Activated naive CD4-positive, alpha-beta T cell treated with anti-CD3 and anti-CD28 coated beads, Interleukin-2, amount 50 U/mL, for 16 hours (primary cell): ENCODE measurements around the gene PPP4R3B.

ENCODE experiments used
- DNase-seq: peaks from one replicate; pipeline ENCODE4 v3.0.0-alpha.2; 2020

Gene PPP4R3B

GRCh38 chr2:55502590-55503141 lies 114.8 kb downstream of the PPP4R3B start:
- DNase-seq: no peak

DNA sequence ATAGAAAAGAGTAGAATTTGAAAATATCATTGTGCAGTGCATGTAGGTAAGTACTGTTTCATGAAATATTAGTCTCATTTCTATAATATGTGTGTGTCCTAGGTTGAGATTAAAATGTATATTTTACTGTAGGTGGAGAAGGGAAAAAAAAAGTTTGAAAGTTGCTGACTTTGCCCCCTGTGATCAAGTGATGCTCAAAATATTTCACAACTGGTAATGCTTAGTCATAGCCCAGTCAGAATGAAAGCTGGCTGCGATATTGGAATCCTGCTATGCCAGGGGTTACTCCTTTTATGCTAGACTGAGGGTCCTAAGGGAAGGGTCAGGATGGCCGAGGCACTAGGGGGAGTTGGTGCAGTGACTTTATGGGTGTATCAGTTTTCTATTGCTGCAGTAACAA lies 117.4 kb downstream of the PPP4R3B start:
- DNase-seq: no peak

DNA sequence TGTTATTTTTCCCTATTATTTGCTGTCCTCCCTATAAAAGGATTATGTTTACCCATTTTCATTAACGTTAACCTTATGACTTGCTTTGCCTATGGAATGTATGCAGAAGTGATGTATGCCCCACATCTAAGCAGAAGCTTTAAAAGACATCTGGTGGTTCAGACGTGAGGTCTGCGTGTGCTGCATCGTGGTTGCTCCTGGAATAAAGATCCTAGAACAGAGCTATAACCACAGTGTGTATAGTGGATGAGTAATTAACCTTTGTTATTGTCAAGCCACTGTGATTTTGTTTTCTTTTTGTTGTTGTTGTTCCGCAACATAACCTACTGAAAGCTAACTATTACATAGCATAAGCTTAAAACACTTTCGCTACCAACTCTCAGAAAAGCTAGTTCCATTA lies 118.8 kb downstream of the PPP4R3B start:
- DNase-seq: no peak
